Activated naive CD4-positive, alpha-beta T cell treated with Interleukin-2 at 50 U/mL for 16 hours (primary cell): ENCODE measurements around the gene TRAF7.
A peak's percentile ranks its signal among the peaks of the same experiment; 100 is the strongest.
"Not testable (repeated sequence)": the region's sequence is repeated elsewhere in the genome, so short reads cannot be mapped to it uniquely, and the experiment has no call there.

Experiments
- DNase-seq: peaks from one replicate; pipeline ENCODE4 v3.0.0-alpha.2; 2020

Gene TRAF7

DNA sequence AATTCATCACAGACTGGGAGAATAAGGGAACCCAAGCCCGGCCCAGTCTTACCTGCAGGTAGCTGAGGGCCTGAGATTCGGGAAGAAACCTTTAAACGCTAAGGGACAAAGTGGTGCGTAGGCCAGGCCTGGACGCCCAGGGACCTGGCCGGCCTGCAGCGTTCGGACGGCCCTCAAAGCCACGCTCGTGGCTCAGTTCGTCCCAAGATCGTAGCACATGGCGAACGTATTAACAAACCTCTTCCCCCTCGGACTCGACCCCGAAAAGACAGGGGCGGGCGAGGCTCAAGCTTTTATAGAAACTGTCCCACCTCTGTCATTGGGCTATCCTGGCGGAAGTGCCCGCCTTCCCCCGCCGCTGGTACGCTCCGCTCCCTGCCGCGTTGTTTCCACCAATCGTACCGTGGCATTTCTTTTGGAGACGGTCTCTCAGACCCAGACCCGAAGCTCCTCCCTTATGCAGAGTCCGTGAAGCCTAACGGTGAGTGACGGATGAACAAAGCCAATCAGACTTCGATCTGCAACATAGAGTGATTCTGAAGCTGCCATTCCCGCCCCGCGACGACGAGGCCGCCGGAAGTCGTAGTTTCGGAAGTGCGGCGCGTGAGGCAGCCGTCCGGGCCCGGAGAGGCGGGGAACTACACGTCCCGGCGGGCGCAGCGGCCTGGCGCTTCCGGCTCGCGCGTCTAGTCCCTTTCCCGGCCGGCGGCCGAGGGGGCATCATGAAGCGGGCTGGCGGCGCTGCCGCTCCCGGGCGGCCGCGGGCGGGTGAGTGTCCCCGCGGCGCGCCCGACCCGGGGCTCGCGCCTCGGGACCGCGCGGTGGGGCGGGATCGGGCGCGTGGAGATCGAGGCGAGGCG is at the start of gene TRAF7:
TSS of gene TRAF7 (plus strand) at position 692 of the 860 bp plus-strand sequence. CDS start 8,139 bp downstream, outside the sequence.
- peak; percentile 98 for DNase-seq

DNA sequence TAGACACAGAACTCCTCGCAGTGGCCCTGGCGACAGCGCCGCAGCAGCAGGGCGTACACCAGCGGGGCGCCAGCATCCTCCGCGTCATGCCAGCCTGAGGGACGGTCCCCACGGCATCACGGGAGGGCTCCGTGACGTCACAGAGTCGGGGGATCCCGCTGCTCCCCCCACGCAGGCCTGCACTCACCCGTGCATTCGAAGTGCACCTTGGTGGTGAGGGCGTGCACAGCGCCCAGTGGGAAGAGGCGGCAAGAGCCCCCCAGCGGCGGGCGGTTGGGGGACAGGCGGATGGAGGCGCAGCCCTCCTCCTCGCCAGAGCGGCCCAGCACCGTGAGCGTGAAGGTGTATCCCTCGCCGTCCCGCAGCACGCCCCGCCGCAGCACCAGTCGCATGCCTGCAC is 49.4 kb upstream of the TRAF7 start:
- DNase-seq, result not testable (repeated sequence)

GRCh38 chr16:2107121-2107790 is 48.3 kb upstream of the TRAF7 start:
- DNase-seq, result not testable (repeated sequence)

DNA sequence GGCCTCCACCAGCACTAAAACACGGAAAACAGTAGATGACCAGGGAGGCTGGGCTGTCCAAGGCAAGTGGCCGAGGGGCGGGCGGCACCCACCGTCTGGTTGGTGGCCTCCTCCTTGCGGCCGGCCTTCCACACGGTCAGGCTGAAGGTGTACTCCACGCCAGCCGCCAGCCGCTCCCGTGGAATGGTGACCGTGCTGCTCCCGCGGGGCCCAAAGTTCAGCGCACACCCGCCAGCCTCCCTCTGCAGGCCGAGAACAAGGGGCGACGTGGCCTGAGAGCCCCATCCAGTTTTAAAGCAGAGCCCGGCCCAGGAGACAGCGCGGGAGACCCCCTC is 47.8 kb upstream of the TRAF7 start:
- not testable (repeated sequence) for DNase-seq

GRCh38 chr16:2108446-2109270 is 46.9 kb upstream of the TRAF7 start:
- not testable (repeated sequence) for DNase-seq

GRCh38 chr16:2109271-2109580 is 46.4 kb upstream of the TRAF7 start:
- not testable (repeated sequence) for DNase-seq

DNA sequence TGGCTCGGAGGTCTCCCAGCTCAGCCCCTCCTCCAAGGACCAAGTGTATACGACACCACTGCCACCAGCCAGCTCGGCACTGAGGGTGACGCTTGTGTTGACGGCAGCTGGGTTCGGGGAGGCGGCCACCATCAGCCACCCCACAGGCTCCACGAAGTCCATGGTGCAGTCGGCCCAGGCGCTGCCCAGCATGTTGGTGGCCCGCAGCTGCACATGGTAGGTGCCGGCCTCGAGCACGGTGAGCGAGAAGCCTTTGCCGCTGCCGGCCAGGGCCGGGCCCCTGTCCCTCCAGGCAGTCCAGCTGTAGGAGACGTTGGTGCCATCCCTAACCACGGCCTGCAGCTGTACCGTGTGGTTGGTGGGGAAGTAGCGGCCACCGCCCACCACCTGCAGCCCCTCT is 45.7 kb upstream of the TRAF7 start:
- DNase-seq, result not testable (repeated sequence)

DNA sequence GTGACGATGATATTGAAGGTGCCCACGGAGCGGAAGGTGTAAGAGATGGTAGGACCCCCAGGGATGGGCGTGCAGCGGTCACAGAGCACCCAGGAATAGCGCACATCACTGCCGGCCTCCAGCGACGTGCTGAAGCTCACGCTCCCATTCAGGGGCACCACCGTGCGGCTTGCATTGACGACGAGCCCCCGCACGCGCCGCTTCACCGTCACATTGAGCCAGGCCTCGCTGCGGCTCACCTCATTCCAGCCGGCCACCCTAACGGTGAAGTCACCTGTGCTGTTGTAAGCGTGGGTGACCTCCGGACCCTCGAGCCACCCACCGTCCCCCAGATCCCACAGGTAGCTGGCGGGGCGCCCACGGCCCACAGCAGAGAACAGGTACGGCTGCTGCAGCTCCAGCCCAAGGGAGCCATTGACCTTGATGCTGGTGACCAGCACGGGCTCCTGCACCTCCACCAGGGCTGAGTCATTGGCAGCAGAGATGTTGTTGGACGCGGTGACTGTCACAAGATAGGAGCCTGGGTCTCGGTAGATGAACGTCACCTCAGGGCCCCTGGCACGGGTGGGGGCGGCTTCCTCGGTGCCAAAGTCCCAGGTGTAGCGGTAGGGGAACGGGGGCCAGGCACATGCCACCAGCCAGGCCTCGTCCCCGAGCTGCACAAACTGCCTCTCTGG is 45.1 kb upstream of the TRAF7 start:
- not testable (repeated sequence) for DNase-seq

DNA sequence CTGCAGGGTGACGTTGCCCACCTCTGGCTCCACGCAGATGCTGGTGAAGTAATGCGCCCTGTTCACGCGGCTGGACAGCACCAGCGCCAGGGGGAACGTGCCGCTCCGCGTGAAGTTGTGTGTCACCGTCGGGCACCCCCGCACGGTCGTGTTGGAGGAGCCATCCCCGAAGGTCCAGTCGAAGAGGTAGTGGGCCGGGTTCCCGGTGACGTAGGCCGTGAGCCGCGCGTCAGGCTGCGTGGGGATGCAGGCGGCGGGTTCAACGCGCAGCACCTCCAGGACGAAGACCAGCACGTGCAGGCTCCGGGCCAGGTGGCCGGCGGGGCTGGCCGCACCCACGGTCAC is 44.6 kb upstream of the TRAF7 start:
- not testable (repeated sequence) for DNase-seq

GRCh38 chr16:2111412-2112335 is 43.9 kb upstream of the TRAF7 start:
- not testable (repeated sequence) for DNase-seq

GRCh38 chr16:2112539-2113106 is 43.0 kb upstream of the TRAF7 start:
- DNase-seq, result not testable (repeated sequence)

DNA sequence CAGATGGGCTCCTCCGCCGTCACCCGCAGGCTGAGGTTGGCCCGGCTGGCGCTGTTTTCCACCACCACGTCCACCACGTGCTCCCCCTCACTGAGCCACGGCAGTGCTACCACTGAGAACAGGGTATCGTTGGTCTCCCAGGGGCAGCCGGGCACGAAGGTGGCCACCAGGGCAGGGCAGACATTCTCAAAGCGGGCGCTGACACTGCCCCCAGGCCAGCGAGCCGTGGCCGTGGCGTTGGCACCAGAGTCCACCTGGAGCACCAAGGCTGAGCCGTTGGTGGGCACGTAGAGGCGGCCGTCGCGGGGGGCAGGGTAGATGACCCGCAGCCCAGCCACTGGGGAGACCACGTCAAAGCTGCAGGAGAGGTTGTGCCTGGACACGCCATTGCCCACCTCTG is 41.4 kb upstream of the TRAF7 start:
- not testable (repeated sequence) for DNase-seq

DNA sequence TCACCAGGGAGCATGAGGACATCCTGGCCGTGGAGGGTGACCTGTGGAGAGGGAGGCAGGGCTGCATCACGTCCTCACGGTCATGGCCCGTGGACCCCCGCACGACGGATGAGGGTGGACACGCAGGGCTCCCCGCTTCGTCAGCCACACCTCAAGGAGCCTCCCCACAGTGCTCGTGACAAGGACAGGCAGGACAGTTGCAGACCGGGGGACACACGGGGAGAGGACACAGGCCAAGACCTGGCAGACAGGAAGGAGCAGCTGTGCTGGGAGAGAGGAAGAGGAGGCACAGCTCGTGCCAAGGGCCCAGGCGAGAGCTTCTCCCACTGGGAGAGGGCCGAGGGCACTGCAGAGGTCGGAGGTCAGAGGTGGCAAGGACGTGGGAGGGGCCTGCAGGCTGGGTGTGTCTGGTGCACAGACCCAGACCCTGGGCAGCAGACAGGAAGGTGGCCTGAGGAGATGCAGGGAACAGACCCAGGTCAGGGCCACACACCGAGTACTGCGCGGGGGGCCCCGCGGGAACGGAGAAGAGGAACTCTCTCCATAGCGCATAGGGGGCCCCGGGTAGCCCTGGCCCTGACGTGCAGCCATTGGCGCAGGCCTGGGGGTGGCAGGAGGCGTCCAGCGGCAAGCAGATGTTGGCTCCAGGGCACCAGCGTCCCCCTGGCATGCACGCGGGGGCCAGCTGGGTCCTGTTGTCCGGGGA is 40.5 kb upstream of the TRAF7 start:
- DNase-seq, result not testable (repeated sequence)

DNA sequence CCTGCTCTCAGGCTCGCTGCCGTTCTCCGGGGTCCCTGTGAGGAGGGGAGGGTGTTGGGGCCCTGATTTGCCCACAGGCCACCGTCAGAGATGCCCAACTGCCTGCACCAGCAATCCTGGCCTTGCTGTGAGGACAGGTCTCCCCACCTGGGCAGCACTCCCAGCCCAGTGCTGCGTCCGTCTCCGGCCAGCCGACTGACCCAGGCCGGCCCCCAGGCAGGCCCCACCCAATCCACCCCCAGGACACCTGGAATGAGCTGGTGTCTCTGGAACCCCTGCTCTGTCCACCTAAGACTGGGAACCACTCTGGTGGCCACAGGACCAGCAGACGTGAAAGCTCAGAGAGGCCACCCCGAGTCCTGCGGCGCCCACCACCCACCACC is 40.0 kb upstream of the TRAF7 start:
- DNase-seq, result no peak

- not testable (repeated sequence) for DNase-seq
These were observed 39.2 kb upstream of the TRAF7 start for GRCh38 chr16:2116428-2116827.

DNA sequence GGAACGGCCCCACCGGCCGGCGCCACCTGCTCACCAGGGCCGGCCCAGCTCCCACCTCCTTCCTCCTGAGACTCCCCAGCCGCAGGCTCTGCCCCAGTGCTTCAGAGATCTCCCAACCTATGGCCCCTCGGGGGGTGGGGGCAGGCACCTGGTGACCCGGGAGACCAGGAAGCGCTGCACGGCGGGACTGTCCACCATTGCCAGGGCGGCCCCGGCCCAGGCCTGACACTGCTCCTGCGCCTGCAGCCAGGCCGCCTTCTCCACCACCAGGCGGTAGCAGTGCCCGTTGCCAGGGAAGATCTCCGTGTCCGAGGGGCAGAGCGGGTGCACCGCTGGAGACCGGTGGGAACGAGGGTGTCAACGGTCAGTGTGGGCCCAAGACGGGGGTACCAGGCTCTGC is 38.2 kb upstream of the TRAF7 start:
- DNase-seq, result not testable (repeated sequence)

GRCh38 chr16:2117960-2118722 is 37.4 kb upstream of the TRAF7 start:
- not testable (repeated sequence) for DNase-seq

- peak; percentile 29 for DNase-seq
These were observed 34.3 kb upstream of the TRAF7 start for GRCh38 chr16:2121325-2121724.

DNA sequence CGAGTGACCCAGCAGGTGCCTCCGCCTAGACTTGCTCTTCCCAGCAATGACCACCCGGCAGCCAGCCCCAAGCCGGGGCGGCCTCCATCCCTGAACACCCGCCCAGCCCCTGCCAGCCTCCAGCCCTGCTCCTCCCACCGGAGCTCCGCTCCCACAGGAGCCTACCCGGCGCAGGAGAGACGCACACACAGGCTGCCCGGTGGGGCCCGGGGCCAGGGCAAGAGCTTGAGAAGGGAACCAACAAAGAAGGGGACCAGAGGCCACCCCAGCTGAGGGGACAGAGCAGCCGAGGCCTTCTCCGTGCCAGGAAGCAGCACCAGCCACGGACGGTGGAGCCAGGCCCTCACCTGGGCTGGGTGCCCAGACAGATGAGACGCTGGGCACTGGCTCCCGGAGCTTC is 33.7 kb upstream of the TRAF7 start:
- no peak for DNase-seq

- DNase-seq, result no peak
These were observed 33.2 kb upstream of the TRAF7 start for GRCh38 chr16:2122429-2122828.
